Uterus (tissue), 2 donors: ENCODE results near the gene ADAP1.

Source experiments
- CTCF ChIP-seq, 4 experiments: fragments of 200-600 bp in 2 of 4; fragments of 450-650 bp in 2 of 4; sonication (generic) in 2 of 4; IDR thresholded peaks; one replicate each; pipeline ENCODE4 v1.5.1; 2016 to 2019; ENCODE audit warnings: antibody characterized with exemption in 4 of 4, mild to moderate bottlenecking in 2 of 4, moderate library complexity in 1 of 4
- POLR2A ChIP-seq, 2 donors: fragments of 450-650 bp; IDR thresholded peaks; one replicate each; pipeline ENCODE4 v1.6.1; 2016; ENCODE audit warnings: antibody characterized with exemption in 2 of 2, mild to moderate bottlenecking in 1 of 2, moderate library complexity in 1 of 2

- TF ChIP-seq CTCF (IDR thresholded peaks at IDR 0.05) (no peak), POLR2A (IDR thresholded peaks at IDR 0.05) (no peak)
These were observed 28.6 kb upstream of the ADAP1 start, which contains the start of gene CYP2W1 for GRCh38 chr7:983004-983615.
